GM21423 (cell line): ENCODE results near the gene STXBP6.
"Not testable (repeated sequence)": the region's sequence is repeated elsewhere in the genome, so short reads cannot be mapped to it uniquely, and the experiment has no call there.

Experiments
- ATAC-seq: cut with Tn5 transposase; IDR thresholded peaks from one replicate; pipeline ENCODE4 v1.9.1; 2021; ENCODE audit warnings: mild to moderate bottlenecking, moderate library complexity; ENCODE audit not compliant: unreplicated experiment

Gene STXBP6

GRCh38 chr14:24774187-24774915 is 275.6 kb downstream of the STXBP6 start:
- no peak for ATAC-seq

GRCh38 chr14:24773564-24773963 is 276.4 kb downstream of the STXBP6 start:
- ATAC-seq = not testable (repeated sequence)

- ATAC-seq = no peak
Observed at GRCh38 chr14:24766434-24766833, 283.5 kb downstream of the STXBP6 start.

GRCh38 chr14:24761141-24761540 is 288.8 kb downstream of the STXBP6 start:
- ATAC-seq = no peak
